ENCODE data around the gene FOXN3.

Gene FOXN3

GRCh38 chr14:89394972-89395371 lies 22.1 kb downstream of the FOXN3 start:
- Histone ChIP-seq H2AFZ (ENCODE audit: low read depth, low read length) (no peak overlapping the region), H3K79me2 (ENCODE audit: low read length) (peaks cover 45% of the 10 kb centered on the region), H3K27ac (ENCODE audit: low read length) (no peak overlapping the region), H3K27me3 (ENCODE audit: low read depth, low read length) (no peaks in the 10 kb centered on the region), H3K9me3 (ENCODE audit: insufficient read depth, low read length) (no peaks in the 10 kb centered on the region), H3K9ac (ENCODE audit: low read length) (no peak overlapping the region), H3K36me3 (replicated peaks; ENCODE audit: low read depth, low read length) (no peaks in the 10 kb centered on the region), H3K4me1 (ENCODE audit: low read length) (no peaks in the 10 kb centered on the region), H3K4me3 (ENCODE audit: low read length) (no peak overlapping the region), H3K4me2 (ENCODE audit: low read length) (no peak overlapping the region), H4K20me1 (ENCODE audit: insufficient read depth, low read length) (peaks cover 54% of the 10 kb centered on the region)
- TF ChIP-seq EZH2phosphoT487 (IDR thresholded peaks at IDR 0.05; ENCODE audit: low read depth): no peak
- TF ChIP-seq, protein P1, sequence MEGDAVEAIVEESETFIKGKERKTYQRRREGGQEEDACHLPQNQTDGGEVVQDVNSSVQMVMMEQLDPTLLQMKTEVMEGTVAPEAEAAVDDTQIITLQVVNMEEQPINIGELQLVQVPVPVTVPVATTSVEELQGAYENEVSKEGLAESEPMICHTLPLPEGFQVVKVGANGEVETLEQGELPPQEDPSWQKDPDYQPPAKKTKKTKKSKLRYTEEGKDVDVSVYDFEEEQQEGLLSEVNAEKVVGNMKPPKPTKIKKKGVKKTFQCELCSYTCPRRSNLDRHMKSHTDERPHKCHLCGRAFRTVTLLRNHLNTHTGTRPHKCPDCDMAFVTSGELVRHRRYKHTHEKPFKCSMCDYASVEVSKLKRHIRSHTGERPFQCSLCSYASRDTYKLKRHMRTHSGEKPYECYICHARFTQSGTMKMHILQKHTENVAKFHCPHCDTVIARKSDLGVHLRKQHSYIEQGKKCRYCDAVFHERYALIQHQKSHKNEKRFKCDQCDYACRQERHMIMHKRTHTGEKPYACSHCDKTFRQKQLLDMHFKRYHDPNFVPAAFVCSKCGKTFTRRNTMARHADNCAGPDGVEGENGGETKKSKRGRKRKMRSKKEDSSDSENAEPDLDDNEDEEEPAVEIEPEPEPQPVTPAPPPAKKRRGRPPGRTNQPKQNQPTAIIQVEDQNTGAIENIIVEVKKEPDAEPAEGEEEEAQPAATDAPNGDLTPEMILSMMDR (IDR thresholded peaks at IDR 0.05; ENCODE audit: low read depth, low read length): no peak

DNA sequence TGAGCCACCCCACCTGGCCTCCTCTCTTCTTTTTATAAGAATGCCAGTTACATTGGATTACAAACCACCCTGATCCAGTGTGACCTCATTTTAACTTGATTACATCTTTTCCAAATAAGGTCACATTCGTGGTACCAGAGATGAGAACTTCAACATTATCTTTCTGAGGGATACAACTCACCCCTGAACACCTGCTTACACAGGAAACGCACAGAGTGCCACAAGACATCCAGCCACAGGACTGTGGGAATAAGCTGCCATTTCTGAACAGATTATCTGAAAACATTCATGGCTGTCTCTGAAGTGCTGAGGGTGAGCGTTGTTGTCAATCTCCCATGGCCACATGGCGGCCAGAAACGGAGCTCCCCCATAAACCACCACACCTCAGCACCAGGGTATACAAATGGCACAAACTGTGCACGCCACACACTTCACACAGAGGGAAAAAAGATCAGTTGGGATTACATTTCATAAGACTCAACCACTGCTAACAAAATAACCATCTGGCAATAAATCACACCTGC lies 23.7 kb downstream of the FOXN3 start:
- TF ChIP-seq, protein P1 (IDR thresholded peaks at IDR 0.05; ENCODE audit: low read depth, low read length): no peak
- no peak for TF ChIP-seq EZH2phosphoT487 (IDR thresholded peaks at IDR 0.05; ENCODE audit: low read depth)
- H3K4me3 ChIP-seq (ENCODE audit: low read length): no peak overlapping the region
- H3K79me2 ChIP-seq (ENCODE audit: low read length): peaks cover 39% of the 10 kb centered on the region
- H3K27me3 ChIP-seq (ENCODE audit: low read depth, low read length): no peaks in the 10 kb centered on the region
- no peaks in the 10 kb centered on the region for H3K9me3 ChIP-seq (ENCODE audit: insufficient read depth, low read length)
- H3K4me1 ChIP-seq (ENCODE audit: low read length): no peaks in the 10 kb centered on the region
- no peak overlapping the region for H3K27ac ChIP-seq (ENCODE audit: low read length)
- H2AFZ ChIP-seq (ENCODE audit: low read depth, low read length): no peak overlapping the region
- no peak overlapping the region for H3K4me2 ChIP-seq (ENCODE audit: low read length)
- peaks cover 48% of the 10 kb centered on the region for H4K20me1 ChIP-seq (ENCODE audit: insufficient read depth, low read length)
- no peak overlapping the region for H3K9ac ChIP-seq (ENCODE audit: low read length)
- no peaks in the 10 kb centered on the region for H3K36me3 ChIP-seq (replicated peaks; ENCODE audit: low read depth, low read length)

GRCh38 chr14:89392181-89392580 lies 24.9 kb downstream of the FOXN3 start:
- TF ChIP-seq EZH2phosphoT487 (IDR thresholded peaks at IDR 0.05; ENCODE audit: low read depth): no peak
- TF ChIP-seq, protein P1 (IDR thresholded peaks at IDR 0.05; ENCODE audit: low read depth, low read length): no peak
- no peak overlapping the region for H3K4me3 ChIP-seq (ENCODE audit: low read length)
- no peaks in the 10 kb centered on the region for H3K4me1 ChIP-seq (ENCODE audit: low read length)
- H3K79me2 ChIP-seq (ENCODE audit: low read length): peaks cover 35% of the 10 kb centered on the region
- H4K20me1 ChIP-seq (ENCODE audit: insufficient read depth, low read length): peaks cover 54% of the 10 kb centered on the region
- no peak overlapping the region for H3K27ac ChIP-seq (ENCODE audit: low read length)
- H3K9ac ChIP-seq (ENCODE audit: low read length): no peak overlapping the region
- H3K4me2 ChIP-seq (ENCODE audit: low read length): no peak overlapping the region
- no peaks in the 10 kb centered on the region for H3K9me3 ChIP-seq (ENCODE audit: insufficient read depth, low read length)
- H2AFZ ChIP-seq (ENCODE audit: low read depth, low read length): no peak overlapping the region
- no peaks in the 10 kb centered on the region for H3K36me3 ChIP-seq (replicated peaks; ENCODE audit: low read depth, low read length)
- H3K27me3 ChIP-seq (ENCODE audit: low read depth, low read length): no peaks in the 10 kb centered on the region

DNA sequence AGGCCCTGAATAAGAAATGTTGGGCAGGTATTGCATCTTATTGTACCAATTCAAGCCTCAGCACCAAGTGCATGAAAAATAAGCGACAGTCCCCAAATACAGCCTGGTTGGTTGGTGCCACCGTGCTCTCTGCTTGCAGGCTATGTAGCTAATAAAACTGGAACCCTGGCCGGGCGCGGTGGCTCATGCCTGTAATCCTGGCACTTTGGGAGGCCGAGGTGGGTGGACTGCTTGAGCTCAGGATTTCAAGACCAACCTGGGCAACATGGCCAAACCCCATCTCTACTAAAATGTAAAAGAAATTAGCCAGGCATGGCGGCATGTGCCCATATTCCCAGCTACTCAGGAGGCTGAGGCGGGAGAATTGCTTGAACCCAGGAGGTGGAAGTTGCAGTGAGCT lies 25.5 kb downstream of the FOXN3 start:
- Histone ChIP-seq H3K9me3 (ENCODE audit: insufficient read depth, low read length) (no peaks in the 10 kb centered on the region), H3K27ac (ENCODE audit: low read length) (no peak overlapping the region), H2AFZ (ENCODE audit: low read depth, low read length) (no peak overlapping the region), H3K79me2 (ENCODE audit: low read length) (peaks cover 35% of the 10 kb centered on the region), H3K27me3 (ENCODE audit: low read depth, low read length) (no peaks in the 10 kb centered on the region), H4K20me1 (ENCODE audit: insufficient read depth, low read length) (peaks cover 52% of the 10 kb centered on the region), H3K9ac (ENCODE audit: low read length) (no peak overlapping the region), H3K4me3 (ENCODE audit: low read length) (no peak overlapping the region), H3K4me2 (ENCODE audit: low read length) (no peak overlapping the region), H3K4me1 (ENCODE audit: low read length) (no peaks in the 10 kb centered on the region), H3K36me3 (replicated peaks; ENCODE audit: low read depth, low read length) (no peaks in the 10 kb centered on the region)
- TF ChIP-seq, protein P1 (IDR thresholded peaks at IDR 0.05; ENCODE audit: low read depth, low read length): no peak
- TF ChIP-seq EZH2phosphoT487 (IDR thresholded peaks at IDR 0.05; ENCODE audit: low read depth): no peak

All from OCI-LY3 (cell line).